Omental fat pad (tissue), 4 donors: Measurements from ENCODE around the gene LRCH3. TPM values are rescaled to one million over a fixed set of nuclear protein-coding genes. Genes with fewer than 3 reads are reported as not detected.

Experiments used
- ATAC-seq: fragments of 150-250 bp; one replicate; pipeline ENCODE4 v1.9.1; 2016; ENCODE audit warnings: mild to moderate bottlenecking, moderate library complexity; ENCODE audit not compliant: low FRiP score
- DNase-seq: peaks from one replicate; pipeline ENCODE4 v3.0.0-alpha.2; 2019; ENCODE audit warnings: low spot score
- CTCF ChIP-seq, 3 donors: fragments of 450-650 bp; IDR thresholded peaks; one replicate each; pipeline ENCODE4 v1.5.1; 2016 to 2017; ENCODE audit warnings: antibody characterized with exemption in 3 of 3, mild to moderate bottlenecking in 3 of 3, moderate library complexity in 2 of 3
- total RNA-seq, 4 donors: library from RNA; depleted of rRNA; stranded (reverse); fragments of >200 nt; gene quantifications; one replicate each; pipeline ENCODE4 v1.1.0, GENCODE V29; 2016

Gene LRCH3
- total RNA-seq, 4 donors from 2014 or later = 34.8 to 70.9 (median 38.0) TPM

GRCh38 chr3:197866035-197866434, 75.0 kb downstream of the LRCH3 start:
- ATAC-seq (no peak), DNase-seq (no peak)
- TF ChIP-seq CTCF (IDR thresholded peaks at IDR 0.05) = no peak

- ATAC-seq = no peak
Observed at GRCh38 chr3:197873329-197873728, 82.3 kb downstream of the LRCH3 start.

DNA sequence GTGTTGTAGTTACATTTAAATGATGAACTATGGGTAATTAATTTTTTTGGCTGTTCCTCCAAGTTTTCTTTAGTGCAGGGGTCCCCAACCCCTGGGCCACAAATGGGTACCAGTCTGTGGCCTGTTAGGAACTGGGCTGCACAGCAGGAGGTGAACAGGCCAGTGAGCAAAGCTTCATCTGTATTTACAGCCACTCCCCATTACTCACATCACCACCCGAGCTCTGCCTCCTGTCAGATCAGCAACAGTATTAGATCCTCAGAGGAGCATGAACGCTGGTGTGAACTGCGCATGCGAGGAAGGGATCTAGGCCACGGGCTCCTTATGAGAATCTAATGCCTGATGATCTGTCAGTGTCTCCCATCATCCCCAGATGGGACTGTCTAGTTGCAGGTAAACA, 83.0 kb downstream of the LRCH3 start:
- ATAC-seq (no peak), DNase-seq (no peak)
- TF ChIP-seq CTCF (IDR thresholded peaks at IDR 0.05) = no peak

More at GRCh38 chr3:197873329-197873728, 82.3 kb downstream of the LRCH3 start:
- no peak for TF ChIP-seq CTCF (IDR thresholded peaks at IDR 0.05)
- no peak for DNase-seq

DNA sequence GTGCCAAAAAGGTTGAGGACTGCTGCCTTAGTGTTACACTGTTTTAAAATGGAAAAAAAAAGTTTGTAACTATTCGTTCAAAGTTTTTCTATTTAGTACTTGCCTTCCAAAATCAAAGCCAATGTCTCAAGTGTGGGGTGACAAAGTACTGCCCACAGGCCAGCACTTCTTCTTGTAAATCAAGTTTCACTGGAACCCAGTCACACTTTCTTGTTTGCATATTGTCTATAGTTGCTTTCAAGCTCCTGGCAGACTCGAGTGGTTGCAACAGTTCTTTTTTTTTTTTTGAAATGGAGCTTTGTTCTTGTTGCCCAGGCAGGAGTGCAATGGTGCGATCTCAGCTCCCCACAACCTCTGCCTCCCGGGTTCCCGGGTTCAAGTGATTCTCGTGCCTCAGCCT, 83.6 kb downstream of the LRCH3 start:
- no peak for DNase-seq
- TF ChIP-seq CTCF (IDR thresholded peaks at IDR 0.05) = no peak

DNA sequence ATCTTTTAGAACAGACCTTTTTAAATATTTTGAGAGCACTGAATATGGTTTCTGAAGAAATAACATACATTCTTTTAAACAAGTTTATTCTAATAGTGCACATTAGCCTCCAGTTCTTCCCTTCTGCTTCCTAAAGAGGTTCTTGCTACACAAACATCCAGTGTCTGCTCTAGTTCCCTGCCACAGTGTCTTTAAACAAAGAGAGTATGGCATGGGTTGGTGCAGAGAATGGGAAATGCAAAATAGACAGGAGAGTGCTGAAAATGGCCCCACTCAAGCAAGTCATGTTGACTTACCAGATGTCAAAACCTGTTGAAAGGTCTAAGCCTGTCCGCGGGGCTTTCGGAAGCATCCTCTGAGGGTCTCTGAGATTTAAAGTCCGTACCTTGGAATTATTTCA, 86.8 kb downstream of the LRCH3 start:
- TF ChIP-seq CTCF (IDR thresholded peaks at IDR 0.05) = no peak
- ATAC-seq = no peak
- no peak for DNase-seq

More for the DNA sequence above, 83.6 kb downstream of the LRCH3 start:
- ATAC-seq = no peak

DNA sequence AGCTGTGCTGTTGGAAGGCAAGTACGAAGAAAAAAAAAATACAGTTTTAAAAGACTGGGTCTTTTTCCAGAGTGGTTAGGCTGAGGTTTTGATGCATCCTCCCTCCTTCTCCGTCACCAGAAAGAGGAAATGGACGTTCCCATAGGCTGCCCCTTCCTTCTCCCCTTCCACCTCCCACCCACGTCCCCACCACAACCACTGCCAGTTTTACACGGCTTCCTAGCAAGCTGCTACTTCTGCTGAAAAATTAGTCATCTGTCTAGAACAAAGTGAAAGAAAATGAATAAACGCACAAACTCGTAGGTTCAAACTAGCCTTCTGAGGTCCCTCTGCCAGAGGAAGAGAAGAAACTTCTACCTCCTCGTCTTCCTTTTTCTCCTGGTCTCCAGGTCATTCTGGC, 87.4 kb downstream of the LRCH3 start:
- ATAC-seq = no peak
- DNase-seq = no peak
- no peak for TF ChIP-seq CTCF (IDR thresholded peaks at IDR 0.05)

- no peak for DNase-seq
- no peak for ATAC-seq
- no peak for TF ChIP-seq CTCF (IDR thresholded peaks at IDR 0.05)
Observed at GRCh38 chr3:197880491-197881269, 89.6 kb downstream of the LRCH3 start.
